ENCODE measurements around the gene ERBB2. TPM values are rescaled to one million over a fixed set of nuclear protein-coding genes. Genes with fewer than 3 reads are reported as not detected.

ERBB2 gene
- total and polyA plus RNA-seq, 2 of the 13 experiments (the other 11 are each of a cell fraction or from before 2014, with no cell fraction given): 57.7 to 64.1 TPM

DNA sequence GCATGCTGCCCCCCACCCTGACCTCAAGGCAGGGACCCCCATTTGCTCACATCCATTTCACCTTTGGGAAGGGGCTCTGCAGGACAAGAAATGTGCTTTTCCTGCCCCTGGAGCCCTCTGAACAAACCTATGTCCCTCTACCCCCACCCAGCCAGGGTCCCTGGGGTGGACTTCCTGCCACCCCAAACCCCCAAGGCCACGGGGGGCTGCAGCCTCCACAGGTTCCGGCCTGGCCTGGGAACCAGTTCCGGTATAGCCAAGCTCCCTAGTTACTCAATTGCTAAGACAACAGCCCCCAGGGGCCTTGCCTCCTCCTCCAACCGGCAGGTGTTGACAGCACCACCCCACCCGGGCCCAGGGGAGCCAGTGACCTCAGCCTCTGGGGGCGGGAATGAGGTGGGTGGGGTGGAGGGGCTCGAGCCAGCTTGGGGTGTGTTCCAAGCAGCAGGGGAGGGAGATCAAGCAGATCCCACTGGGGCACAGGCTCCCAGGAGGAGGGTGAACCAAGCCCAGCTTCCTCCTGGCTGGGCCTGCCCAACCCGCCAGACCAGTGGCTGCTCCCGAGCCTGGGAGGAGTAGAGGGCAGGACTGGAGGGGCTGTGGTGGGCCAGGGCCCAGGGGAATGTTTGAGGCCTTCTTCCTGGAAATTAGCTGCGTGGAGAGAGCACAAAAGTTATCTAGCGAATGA is 25.0 kb upstream of the ERBB2 start (continued):
- TF ChIP-seq FLYWCH1 (CRISPR knock-in tag; IDR thresholded peaks at IDR 0.05) (no peak), ZNF563 (CRISPR knock-in tag; IDR thresholded peaks at IDR 0.05) (peak; percentile 53; the same call in 1 of the 2 replicates), PHF8 (CRISPR knock-in tag; IDR thresholded peaks at IDR 0.05) (peak; percentile 52; the same call in 1 of the 2 replicates), BCL6 (CRISPR knock-in tag; IDR thresholded peaks at IDR 0.05) (0 out of 2 replicates have a peak, but pooled peaks have one; percentile 4), TP53 (CRISPR knock-in tag; conservative IDR thresholded peaks at IDR 0.05) (no peak), MED13 (CRISPR knock-in tag; IDR thresholded peaks at IDR 0.05) (no peak; the same call in 1 of the 2 replicates), ZMAT3 (CRISPR knock-in tag; conservative IDR thresholded peaks at IDR 0.05) (0 out of 2 replicates have a peak, but pooled peaks have one; percentile 62), NR2F6 (IDR thresholded peaks at IDR 0.05) (peak; percentile 63; the same call in 1 of the 2 replicates), NR2F6 (CRISPR knock-in tag; IDR thresholded peaks at IDR 0.05) (peak; percentile 75), FOXK1 (CRISPR knock-in tag; IDR thresholded peaks at IDR 0.05; ENCODE audit: borderline replicate concordance, low read depth) (peak; percentile 64; the same call in 1 of the 2 replicates), FOSL2 (CRISPR knock-in tag; IDR thresholded peaks at IDR 0.05) (peak; percentile 29; the same call in 1 of the 2 replicates), ZNF788 (CRISPR knock-in tag; IDR thresholded peaks at IDR 0.05; ENCODE audit: borderline replicate concordance) (peak; percentile 32; the same call in 1 of the 2 replicates), ZNF549 (CRISPR knock-in tag; IDR thresholded peaks at IDR 0.05) (no peak), WIZ (CRISPR knock-in tag; IDR thresholded peaks at IDR 0.05) (peak; percentile 57; the same call in 1 of the 2 replicates)
- TF ChIP-seq, protein P1, sequence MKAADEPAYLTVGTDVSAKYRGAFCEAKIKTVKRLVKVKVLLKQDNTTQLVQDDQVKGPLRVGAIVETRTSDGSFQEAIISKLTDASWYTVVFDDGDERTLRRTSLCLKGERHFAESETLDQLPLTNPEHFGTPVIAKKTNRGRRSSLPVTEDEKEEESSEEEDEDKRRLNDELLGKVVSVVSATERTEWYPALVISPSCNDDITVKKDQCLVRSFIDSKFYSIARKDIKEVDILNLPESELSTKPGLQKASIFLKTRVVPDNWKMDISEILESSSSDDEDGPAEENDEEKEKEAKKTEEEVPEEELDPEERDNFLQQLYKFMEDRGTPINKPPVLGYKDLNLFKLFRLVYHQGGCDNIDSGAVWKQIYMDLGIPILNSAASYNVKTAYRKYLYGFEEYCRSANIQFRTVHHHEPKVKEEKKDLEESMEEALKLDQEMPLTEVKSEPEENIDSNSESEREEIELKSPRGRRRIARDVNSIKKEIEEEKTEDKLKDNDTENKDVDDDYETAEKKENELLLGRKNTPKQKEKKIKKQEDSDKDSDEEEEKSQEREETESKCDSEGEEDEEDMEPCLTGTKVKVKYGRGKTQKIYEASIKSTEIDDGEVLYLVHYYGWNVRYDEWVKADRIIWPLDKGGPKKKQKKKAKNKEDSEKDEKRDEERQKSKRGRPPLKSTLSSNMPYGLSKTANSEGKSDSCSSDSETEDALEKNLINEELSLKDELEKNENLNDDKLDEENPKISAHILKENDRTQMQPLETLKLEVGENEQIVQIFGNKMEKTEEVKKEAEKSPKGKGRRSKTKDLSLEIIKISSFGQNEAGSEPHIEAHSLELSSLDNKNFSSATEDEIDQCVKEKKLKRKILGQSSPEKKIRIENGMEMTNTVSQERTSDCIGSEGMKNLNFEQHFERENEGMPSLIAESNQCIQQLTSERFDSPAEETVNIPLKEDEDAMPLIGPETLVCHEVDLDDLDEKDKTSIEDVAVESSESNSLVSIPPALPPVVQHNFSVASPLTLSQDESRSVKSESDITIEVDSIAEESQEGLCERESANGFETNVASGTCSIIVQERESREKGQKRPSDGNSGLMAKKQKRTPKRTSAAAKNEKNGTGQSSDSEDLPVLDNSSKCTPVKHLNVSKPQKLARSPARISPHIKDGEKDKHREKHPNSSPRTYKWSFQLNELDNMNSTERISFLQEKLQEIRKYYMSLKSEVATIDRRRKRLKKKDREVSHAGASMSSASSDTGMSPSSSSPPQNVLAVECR (CRISPR knock-in tag; IDR thresholded peaks at IDR 0.05; ENCODE audit: borderline replicate concordance): peak; percentile 52; the same call in 1 of the 2 replicates
- TF ChIP-seq, protein P2, sequence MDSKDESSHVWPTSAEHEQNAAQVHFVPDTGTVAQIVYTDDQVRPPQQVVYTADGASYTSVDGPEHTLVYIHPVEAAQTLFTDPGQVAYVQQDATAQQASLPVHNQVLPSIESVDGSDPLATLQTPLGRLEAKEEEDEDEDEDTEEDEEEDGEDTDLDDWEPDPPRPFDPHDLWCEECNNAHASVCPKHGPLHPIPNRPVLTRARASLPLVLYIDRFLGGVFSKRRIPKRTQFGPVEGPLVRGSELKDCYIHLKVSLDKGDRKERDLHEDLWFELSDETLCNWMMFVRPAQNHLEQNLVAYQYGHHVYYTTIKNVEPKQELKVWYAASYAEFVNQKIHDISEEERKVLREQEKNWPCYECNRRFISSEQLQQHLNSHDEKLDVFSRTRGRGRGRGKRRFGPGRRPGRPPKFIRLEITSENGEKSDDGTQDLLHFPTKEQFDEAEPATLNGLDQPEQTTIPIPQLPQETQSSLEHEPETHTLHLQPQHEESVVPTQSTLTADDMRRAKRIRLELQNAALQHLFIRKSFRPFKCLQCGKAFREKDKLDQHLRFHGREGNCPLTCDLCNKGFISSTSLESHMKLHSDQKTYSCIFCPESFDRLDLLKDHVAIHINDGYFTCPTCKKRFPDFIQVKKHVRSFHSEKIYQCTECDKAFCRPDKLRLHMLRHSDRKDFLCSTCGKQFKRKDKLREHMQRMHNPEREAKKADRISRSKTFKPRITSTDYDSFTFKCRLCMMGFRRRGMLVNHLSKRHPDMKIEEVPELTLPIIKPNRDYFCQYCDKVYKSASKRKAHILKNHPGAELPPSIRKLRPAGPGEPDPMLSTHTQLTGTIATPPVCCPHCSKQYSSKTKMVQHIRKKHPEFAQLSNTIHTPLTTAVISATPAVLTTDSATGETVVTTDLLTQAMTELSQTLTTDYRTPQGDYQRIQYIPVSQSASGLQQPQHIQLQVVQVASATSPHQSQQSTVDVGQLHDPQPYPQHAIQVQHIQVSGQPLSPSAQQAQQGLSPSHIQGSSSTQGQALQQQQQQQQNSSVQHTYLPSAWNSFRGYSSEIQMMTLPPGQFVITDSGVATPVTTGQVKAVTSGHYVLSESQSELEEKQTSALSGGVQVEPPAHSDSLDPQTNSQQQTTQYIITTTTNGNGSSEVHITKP (CRISPR knock-in tag; IDR thresholded peaks at IDR 0.05; ENCODE audit: low read depth): peak; percentile 88
- TF ChIP-seq, protein P3, sequence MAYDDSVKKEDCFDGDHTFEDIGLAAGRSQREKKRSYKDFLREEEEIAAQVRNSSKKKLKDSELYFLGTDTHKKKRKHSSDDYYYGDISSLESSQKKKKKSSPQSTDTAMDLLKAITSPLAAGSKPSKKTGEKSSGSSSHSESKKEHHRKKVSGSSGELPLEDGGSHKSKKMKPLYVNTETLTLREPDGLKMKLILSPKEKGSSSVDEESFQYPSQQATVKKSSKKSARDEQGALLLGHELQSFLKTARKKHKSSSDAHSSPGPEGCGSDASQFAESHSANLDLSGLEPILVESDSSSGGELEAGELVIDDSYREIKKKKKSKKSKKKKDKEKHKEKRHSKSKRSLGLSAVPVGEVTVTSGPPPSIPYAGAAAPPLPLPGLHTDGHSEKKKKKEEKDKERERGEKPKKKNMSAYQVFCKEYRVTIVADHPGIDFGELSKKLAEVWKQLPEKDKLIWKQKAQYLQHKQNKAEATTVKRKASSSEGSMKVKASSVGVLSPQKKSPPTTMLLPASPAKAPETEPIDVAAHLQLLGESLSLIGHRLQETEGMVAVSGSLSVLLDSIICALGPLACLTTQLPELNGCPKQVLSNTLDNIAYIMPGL (CRISPR knock-in tag; IDR thresholded peaks at IDR 0.05; ENCODE audit: borderline replicate concordance in 1 of 2, low read depth in 1 of 2): peak in 1 of 2 experiments; percentile 42; a peak in 1 of 4 replicates
- TF ChIP-seq, protein P4, sequence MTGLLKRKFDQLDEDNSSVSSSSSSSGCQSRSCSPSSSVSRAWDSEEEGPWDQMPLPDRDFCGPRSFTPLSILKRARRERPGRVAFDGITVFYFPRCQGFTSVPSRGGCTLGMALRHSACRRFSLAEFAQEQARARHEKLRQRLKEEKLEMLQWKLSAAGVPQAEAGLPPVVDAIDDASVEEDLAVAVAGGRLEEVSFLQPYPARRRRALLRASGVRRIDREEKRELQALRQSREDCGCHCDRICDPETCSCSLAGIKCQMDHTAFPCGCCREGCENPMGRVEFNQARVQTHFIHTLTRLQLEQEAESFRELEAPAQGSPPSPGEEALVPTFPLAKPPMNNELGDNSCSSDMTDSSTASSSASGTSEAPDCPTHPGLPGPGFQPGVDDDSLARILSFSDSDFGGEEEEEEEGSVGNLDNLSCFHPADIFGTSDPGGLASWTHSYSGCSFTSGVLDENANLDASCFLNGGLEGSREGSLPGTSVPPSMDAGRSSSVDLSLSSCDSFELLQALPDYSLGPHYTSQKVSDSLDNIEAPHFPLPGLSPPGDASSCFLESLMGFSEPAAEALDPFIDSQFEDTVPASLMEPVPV (CRISPR knock-in tag; IDR thresholded peaks at IDR 0.05): peak; percentile 86
